GM21447 (cell line): Measurements from ENCODE around the gene NFILZ.
"Not testable (repeated sequence)": the region's sequence is repeated elsewhere in the genome, so short reads cannot be mapped to it uniquely, and the experiment has no call there.

Experiments used
- ATAC-seq: cut with Tn5 transposase; IDR thresholded peaks from one replicate; pipeline ENCODE4 v1.9.1; 2021; ENCODE audit not compliant: unreplicated experiment

NFILZ gene

DNA sequence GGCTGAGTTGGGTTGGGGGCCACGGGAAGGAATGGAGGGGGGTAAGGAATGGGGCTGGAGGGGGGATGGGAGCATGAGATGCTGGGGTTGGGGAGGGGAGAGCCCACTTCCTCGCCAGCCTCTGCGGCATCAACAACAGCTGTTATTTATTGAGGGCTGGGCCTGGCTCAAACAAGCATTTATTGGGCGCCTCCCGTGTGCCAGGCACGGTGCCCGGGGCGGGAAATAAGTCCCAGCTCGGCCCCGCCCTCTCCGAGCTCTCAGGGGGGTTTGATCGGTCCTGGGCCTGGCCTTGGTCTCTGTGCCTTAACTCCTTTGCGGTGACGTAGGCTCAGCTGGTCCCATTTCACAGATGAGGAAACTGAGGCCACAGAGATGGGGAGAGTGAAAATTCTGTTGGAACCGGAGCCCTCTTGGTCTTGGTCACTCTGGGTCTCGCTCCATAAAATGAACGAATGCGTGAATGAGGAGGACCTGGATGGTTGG lies 19.0 kb upstream of the NFILZ start:
- no peak for ATAC-seq

DNA sequence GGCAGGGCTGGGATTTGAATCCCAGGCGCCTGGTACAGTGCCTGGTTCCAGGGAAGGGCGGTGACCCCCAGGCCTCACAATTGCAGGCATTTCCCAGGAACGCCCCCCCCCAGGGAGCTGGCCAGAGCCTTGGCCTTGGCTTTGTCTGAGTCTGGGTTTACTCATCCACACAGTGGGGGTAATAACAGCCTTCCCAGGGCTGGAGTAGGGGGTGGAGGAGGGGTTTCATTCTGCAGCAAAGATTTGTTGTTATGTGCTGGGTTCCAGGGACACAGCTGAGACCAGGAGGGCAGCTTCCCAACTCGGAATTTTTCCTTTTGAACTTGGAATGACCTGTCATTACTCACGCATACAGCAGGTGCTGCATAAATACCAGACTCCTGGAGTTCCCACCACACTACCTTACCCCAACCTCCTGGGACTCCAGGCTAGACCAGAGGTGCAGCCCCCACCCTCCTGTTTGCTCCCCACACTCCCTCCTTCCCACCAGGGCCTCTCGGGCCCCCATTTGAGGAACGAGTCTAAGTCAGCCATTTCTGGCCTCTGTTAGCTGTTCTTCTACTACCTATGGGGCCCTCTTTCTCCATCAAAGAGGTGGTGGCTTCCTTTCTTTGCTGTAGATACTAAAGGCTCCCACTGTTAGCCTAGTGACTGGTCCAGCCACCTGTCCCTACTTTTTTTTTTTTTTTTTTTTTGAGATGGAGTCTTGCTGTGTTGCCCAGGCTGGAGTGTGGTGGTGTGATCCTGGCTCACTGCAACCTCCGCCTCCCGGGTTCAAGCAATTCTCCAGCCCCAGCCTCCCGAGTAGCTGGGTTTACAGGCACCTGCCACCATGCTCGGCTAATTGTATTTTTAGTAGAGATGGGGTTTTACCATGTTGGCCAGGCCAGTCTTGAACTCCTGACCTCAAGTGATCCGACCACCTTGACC lies 18.3 kb upstream of the NFILZ start:
- no peak for ATAC-seq

DNA sequence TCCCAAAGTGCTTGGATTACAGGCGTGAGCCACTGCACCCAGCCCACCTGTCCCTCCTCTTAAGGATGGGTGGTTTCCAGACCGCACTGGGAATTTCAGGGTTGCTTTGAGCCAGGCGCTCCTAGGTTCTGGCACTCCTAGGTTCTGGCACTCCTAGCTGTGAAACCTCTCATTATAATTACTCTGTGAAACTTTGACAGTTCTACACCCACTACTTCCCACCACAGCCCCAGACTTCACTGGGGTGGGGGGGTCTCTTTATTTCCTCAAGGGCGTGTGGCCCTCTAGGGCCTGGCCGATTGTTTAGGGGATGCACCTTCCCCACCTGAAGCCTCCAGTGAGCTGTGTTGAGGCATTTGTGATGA lies 17.6 kb upstream of the NFILZ start:
- no peak for ATAC-seq

DNA sequence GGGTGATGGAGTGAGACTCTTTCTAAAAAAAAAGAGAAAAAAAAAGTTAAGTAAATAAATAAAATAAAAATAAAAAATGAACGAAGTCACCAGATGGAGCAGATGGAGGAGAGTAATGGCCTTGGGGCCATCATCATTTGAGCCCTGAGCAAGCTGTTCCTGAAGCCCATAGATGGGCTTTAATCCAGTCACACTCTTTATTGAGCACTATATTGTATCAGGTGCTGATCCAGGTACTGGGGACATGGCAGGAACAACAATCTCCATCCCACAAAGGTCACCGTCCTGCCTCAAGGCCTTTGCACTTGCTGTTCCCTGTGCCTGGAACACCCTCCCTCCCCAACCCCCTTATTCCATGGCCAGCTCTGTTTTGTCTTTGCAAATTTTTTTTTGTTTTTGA lies 16.0 kb upstream of the NFILZ start:
- ATAC-seq, result no peak

DNA sequence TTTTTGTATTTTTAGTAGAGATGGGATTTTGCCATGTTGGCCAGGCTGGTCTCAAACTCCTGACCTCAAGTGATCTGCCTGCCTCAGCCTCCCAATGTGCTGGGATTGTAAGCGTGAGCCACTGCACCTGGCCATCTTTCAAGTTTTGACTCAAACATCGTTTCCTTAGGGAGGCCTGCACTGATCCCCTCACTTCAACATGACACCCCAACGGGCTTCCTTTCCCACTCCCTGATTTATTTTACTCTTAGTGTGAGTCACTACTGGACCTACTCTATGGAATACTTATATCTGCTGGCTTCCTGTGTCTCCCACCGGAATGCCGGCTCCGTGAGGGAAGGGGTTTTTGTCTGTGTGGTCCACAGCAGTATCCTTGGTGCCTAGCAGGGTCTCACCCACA lies 15.4 kb upstream of the NFILZ start:
- ATAC-seq, result no peak

DNA sequence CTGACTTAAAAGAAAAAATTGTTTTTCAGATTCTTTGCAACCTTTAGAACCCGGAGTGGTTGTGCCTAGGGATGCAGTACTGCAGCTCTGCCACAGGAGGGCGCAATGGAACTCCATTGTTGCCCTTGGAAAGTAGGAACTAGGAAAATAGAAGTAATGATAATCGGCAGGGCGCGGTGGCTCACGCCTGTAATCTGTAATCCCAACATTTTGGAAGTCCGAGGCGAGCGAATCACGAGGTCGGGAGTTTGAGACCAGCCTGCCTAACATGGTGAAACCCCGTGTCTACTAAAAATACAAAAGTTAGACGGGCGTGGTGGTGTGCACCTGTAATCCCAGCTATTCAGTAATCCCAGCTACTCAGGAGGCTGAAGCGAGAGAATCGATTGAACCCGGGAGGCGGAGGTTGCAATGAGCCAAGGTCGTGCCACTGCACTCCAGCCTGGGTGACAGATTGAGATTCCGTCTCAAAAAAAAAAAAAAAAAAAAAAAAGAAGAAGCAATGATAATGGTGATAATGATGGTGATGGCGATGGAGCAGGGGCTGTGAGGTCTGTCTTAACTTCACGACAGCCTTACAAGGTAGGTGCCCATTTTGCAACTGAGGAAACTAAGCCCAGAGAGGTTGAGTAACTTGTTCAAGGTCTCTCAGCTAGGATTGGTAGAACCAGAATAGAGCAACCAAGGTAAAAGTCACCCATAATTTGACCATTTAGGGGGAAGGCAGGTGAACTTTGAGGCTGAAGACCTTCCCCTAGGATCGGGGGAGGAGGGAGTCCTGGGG lies 14.4 kb upstream of the NFILZ start:
- ATAC-seq, result no peak

DNA sequence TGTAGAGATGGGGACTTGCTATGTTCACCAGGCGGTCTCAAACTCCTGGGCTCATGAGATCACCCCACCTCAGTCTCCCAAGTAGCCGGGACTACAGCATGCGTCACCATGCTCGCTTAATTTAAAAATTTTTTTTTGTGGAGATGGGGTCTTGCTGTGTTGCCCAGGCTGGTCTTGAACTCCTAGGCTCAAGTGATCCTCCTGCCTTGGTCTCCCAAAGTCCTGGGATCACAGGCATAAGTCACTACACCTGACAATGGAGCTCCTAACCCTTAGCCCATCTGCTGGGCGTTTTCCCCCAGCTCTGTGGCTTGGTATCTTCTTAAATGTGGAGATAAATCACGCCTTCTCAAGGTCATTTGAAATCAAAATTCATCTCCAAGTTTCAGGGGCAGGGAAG lies 13.6 kb upstream of the NFILZ start:
- no peak for ATAC-seq

DNA sequence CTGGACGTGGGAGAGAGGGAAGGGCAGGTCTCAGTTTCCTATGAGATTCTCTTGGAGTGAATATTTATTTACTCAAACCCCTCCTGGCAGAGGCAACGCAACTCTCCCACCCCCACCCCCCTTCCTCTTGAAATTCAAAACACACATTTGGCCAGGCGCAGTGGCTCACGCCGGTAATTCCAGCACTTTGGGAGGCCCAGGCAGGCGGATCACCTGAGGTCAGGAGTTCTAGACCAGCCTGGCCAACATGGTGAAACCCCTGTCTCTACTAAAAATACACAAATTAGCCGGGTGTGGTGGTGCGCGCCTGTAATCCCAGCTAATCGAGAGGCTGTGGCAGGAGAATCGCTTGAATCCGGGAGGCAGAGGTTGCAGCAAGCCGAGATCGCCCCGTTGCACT lies 13.1 kb upstream of the NFILZ start:
- ATAC-seq, result not testable (repeated sequence)

DNA sequence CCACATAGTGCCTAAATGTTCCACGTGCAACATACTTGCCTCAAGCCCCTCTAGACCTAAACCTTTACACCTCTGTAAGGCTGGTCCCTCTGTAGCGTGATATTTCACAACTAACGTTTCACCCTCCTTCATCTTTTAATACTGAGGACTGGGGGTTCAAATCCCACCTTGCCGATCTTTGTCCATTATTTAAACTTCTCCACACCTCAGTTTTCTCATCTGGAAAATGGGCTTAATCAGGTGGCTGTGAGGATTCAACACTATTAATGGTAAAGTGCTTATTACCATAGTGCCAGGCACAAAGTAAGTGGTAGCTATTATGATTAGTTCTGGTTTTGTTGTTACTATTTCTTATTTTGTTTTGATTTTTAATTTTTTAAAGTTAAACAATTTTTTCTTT lies 12.4 kb upstream of the NFILZ start:
- ATAC-seq, result no peak

DNA sequence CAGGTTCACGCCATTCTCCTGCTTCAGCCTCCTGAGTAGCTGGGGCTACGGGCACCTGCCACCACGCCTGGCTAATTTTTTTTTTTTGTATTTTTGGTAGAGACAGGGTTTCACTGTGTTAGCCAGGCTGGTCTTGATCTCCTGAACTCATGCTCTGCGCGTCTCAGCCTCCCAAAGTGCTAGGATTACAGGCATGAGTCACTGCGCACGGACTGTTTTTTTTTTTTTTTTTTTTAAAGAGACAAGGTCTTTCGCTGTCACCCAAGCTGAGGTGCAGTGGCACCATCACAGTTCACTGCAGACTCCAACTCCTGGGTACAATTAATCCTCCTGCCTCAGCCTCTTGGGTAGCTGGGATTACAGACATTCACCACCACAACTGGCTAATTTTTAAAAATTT lies 11.7 kb upstream of the NFILZ start:
- ATAC-seq, result no peak

DNA sequence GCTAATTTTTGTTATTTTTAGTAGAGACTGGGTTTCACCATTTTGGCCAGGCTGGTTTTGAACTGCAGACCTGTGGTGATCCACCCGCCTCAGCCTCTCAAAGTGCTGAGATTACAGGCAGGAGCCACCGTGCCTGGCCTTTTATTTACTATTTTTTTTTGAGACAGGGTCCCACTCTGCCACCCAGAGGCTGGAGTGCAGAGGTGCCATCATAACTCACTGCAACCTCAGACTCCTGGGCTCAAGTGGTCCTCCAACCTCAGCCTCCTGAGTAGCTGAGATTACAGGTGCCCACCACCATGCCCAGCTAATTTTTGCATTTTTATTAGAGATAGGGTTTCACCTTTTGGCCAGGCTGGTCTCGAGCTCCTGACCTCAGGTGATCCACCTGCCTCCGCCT lies 7.5 kb upstream of the NFILZ start:
- ATAC-seq, result not testable (repeated sequence)

DNA sequence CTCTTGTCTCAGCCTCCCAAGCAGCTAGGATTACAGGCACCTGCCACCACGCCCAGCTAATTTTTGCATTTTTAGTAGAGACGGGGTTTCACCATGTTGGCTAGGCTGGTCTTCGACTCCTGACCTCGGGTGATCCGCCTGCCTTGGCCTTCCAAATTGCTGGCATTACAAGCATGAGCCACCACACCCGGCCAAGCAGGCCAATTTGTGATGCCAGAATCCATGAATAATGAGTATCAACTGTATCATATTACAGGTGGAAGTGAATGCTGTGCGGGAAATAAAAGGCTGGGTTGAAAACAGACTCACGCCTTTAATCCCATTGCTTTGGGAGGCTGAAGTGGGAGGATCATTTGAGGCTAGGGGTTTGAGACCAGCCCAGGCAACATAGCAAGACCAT lies 3.6 kb upstream of the NFILZ start:
- ATAC-seq, result no peak

DNA sequence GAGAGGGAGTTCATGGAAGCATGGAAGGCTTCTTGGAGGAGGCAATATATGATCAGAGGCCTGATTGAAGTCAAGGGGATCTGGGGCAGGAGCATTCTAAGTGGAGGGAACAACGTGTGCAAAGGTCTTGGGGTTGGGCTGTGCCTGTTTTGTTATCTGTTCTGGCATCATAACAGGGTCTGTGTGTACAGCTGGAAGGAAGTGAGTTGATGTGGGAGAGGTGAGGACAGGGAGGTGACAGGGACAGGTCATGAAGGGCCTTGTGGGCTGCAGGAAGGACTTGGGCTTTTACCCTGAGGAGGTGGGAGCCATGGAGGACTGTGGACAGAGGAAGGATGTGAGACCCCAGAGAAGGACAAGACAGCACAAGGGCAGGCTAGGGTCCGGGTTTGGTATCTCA lies 1.2 kb upstream of the NFILZ start:
- no peak for ATAC-seq

DNA sequence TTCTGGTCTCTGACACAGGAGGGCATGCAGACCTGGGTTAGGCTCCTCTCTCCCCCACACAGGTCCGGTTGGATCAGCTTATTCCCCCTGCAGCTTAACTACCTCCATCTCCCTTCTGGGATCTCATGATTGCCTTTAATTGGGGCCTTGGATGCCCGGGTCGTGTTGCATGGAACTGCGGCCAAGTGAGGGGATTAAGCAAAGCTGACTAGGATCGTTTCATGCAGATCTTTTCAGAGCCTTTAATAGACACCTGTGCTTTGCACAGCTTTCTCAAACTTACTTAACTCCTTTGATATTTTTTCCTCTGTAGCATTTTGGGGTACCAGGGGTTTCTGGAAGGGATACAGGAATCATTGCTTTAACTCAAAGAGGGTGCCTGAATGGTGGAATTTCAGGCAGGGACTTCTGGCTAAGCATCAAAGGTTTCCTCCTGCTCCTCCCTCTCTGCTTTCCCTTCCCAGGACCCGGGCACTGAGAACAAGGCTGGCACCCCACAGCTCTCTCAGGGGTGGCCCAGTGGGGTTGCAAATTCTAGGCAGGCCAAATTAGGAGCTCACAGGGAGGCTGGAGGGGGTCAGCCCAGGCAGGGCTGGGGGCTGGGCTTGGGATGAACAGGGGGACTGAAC lies 477 bp downstream of the NFILZ start:
- ATAC-seq, result no peak

DNA sequence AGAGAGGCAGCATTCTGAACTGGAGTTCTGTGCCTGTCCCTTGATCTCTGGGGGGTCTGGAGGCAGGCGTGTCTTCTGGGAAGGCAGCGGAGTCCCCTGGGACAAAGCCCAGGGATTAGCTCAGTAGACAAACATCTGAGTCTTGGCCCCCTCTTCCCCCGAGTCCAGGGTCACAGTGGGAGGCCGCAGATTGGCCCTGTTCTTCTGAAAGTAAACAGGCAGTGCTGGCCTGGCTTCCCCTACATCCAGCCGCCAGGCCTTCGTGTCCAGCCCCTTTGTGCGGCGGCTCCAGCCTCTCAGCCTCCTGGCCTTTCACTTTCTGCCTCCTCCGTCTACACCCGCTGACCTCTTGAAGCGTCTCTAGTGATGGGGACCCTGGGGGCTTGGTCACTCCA lies 989 bp downstream of the NFILZ start:
- ATAC-seq, result no peak

DNA sequence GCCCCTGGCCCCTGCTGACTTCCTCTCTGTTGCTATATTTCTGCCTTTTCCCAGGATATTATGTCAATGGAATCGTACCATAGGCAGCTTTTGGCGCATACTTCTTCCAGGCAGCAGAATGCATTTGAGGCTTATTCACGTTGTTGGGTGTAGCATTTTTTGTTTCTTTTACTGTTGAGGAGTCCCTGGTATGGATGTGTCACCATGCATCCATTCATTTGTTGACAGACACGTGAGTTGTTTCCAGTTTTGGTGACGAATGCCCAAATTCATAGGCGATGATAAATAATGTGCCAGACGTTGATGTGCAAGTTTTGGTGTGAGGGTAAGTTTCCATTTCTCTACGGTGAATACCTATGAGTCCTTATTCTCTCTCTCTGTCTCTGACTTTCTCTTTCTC lies 5.0 kb downstream of the NFILZ start:
- ATAC-seq, result no peak

DNA sequence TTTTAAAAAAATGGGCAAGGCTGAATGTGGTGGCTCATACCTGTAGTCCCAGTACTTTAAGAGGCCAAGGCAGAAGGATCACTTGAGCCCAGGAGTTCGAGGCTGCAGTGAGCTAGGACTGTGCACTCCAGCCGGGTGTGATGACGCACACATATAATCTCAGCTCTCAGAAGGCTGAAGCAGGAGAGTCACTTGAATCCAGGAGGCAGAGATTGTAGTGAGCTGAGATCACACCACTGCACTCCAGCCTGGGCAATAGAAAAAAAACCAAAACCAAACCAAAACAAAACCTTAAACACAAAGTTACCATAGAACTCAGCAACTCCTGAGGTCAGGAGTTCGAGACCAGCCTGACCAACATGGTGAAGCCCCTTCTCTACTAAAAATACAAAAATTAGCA lies 6.6 kb downstream of the NFILZ start:
- not testable (repeated sequence) for ATAC-seq

DNA sequence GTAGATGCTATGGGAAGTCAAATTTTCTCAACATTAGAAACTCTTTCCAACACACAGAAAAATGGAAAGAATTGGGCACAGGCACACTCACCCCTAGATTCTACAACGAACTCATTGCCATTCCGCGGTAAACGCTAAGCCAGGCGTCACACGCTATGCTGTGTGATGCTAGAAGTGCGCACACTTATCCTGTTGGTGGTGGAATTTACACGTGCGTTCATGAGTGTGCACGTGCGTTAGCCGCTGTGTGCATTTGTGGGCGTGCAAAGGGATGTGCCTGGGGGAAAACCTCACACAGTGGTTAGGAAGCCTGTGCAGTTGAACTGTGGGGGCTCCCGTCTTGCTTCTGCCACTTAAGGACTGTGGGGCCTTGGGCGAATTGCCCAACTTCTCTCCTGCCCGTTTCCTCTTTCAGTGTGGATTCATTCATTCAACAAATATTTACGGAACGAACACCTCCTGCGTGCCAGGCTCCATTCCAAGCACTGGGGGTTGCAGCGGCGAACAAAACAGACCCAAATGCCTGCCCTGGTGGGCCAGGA lies 7.7 kb downstream of the NFILZ start:
- no peak for ATAC-seq

DNA sequence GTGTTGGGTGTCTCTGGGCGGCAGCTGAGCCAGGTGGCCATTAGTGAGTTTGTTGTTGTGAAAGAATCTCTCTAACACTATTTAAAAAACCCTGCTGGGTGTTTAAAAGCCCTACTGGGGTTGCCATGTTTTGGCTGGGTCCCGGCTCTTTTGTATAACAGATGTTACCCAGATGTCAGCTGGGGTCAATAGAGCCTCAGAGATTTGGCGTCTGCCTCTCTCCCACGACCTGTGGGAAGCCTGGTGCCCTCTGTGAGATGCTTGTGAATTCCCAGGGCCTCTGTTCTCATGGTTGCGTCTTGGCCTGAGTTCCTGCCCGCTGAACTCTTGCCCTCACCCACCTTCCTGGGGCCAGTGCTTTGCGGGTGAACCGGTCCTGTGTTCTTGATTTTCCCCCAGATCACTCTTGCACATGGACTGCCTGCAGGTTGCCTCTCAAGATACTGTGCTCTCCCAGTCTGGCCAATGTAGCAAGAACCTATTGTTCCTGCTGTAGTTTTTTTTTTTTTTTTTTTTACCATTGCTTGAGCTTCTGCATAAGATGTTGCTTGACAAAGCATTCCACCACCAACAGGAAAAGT lies 9.5 kb downstream of the NFILZ start:
- no peak for ATAC-seq

DNA sequence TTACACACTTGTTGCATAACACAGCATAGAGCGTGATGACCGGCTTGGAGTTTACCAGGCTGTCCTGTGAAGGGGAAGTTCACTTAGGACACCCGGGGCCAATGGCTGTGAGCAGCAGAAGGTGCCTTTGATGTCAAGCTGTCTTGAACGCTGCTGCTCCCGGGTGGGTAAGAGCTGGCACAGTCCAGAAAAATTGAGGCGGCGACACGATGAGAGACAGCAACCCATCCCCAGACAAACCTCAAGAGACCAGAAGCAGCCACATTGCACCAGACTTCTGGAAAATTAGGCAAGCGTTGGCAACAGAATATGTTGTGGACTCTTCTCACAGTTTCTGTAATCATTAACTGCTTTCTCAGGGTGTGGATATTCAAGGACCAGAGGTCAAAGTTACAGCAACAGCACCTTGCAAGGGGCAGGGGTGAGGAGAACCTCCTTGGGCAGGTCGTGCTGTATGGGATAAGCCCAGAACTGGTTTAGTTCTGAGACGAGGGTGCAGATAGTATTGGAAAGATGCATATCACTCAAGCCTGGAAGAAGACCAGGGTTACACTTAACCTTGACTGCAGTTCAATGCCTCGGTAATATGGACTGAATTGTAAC lies 10.1 kb downstream of the NFILZ start:
- ATAC-seq, result no peak
